HG02973 (cell line): Measurements from ENCODE around the gene SRSF8.
A peak's percentile ranks its signal among the peaks of the same experiment; 100 is the strongest.

ENCODE experiments used
- ATAC-seq: cut with Tn5 transposase; IDR thresholded peaks from one replicate; pipeline ENCODE4 v1.9.1; 2021; ENCODE audit warnings: moderate library complexity; ENCODE audit not compliant: unreplicated experiment

The SRSF8 gene

DNA sequence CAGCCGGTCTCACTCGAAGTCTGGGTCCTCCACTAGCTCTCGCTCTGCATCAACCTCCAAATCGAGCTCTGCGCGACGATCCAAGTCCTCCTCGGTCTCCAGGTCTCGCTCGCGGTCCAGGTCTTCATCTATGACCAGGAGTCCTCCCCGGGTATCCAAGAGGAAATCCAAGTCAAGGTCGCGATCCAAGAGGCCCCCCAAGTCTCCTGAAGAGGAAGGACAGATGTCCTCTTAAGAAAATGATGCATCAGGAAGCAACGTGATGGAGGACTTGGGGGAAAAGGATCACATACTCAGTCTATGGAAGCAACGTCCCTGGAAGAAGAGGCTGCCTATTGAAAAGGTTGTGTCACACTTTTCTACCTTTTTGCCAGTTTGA, 1.1 kb downstream of the SRSF8 start:
- ATAC-seq, result no peak

DNA sequence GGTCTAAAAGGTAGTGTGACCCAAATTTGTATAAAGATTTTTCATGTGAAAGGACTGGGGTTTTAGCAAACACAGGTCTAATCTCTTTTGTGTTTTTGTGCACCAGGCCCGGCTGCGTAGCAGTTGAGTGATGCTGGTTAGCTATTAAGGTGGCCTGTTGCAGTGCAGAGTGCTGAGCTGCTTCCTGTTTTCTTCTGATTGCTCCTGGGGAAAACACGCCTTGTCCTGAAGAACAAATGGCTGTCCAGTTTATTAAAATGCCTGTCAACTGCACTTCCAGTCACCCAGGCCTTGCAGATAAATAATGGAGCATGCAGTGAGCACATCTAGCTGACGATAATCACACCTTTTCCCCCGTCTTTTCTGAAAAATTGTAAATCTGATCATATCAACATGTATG, 1.8 kb downstream of the SRSF8 start:
- peak; percentile 73 for ATAC-seq

- ATAC-seq, result no peak
Measured at GRCh38 chr11:95070471-95070870, 3.8 kb downstream of the SRSF8 start.

GRCh38 chr11:95072948-95073347, 6.2 kb downstream of the SRSF8 start:
- ATAC-seq, result no peak

DNA sequence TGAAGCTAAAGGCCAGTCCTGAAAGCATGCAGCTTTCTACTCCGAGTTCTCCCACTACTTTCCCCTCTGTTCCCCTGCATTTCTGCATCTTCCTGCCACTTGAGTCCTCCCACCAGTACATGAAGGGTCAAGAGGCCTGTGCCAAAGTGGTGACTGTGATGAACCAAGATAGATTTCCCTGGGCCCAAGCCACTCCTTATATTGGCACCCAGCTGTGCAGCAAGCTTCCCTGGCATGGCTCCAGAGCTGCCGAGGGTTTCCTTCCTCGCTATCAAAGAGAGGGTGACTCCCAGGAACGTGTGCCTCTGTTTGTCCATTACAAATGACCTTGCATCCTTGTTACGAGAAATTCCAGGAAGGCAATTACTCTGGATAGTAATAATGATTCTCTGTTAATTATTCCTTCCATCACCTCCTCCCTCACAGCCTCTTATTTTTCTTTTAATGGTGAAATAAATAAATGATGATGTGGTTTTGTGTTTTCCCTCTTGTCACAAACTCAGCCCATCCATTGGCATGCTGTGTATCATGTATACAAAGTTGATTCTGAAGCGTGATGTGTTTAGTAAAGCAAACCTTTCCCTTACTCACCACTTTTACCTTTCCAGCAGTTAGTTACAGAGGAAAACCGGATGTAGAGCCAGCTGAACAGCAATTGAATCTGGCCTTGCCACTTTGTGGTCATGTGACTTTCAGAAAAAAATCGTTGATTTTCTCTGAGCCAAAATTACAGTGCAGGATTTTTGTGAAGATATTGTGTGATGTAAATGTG, 8.3 kb downstream of the SRSF8 start:
- no peak for ATAC-seq

DNA sequence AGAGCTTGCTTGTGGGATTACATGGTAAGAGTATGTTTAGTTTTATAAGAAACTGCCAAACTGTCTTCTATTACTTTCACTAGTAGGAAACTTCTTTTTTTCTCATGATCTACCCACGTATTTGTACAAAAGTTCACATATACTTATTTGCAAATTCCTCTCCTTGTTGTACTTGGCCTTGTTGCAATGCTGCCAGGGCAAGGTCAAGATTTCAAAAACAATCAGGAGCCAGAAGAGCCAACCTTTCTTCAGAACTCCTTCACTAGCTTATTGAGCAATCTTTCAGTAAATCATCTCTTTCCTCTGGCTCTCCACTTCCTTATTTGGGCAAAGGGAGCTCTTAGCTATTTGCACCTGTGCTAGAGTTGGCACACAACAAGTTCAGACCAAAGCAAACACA, 9.7 kb downstream of the SRSF8 start:
- ATAC-seq, result peak; percentile 67

DNA sequence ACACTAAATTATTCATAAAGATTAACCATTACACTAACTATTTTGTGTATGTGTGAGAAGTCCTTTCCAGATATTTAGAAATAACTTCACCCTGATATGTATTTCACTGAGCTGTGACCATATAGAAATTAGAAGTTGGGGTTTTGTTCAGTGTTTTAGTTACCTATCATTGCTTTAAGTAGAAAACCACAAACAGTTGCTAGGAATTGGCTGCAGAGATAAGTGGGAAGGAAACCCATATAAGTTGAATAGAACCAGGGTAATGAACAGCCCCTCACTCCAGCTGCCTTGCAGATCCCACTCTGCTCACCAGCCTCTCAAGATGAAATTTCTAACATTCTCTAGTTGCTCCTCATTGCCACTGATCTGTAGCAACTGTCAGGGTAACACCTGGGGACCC, 10.3 kb downstream of the SRSF8 start:
- no peak for ATAC-seq

GRCh38 chr11:95078526-95078925, 11.8 kb downstream of the SRSF8 start:
- ATAC-seq, result no peak

DNA sequence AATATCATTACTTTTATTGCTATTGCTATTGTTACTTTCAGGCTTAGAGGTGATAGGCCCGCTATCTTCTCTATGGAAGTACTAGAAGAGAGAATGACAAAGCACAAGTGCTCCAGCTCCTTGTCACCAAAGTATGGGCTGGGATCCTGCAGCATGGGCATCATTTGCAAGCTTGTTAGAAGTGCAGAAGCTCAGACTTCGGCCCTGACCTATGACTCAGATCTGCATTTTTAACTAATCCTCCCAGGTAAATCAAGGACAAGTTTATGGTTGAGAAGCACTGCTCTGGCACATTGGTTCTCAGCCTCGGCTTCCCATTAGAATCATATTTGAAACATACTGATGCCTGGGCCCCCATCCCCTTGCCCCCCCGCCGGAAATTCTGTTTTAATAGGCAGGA, 14.3 kb downstream of the SRSF8 start:
- no peak for ATAC-seq

DNA sequence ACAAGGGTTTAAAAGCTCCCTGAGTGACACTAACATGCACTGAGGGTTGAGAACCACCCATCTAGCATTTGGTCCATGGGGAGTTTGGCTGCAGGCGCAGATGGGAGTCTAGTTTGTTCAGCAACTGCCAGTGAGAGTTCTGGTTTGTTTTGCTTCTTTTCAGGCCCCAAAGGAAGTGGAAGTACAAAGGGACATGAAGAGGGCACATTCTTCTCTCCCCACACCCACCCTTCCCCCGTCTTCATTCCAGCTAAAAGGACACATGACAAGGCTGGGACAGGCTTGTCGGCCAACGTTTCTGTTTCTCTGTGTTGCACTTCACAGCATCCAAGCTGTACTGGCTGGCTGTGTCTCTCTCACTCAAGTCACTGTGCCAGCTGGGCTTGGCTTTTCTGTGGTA, 14.7 kb downstream of the SRSF8 start:
- no peak for ATAC-seq

DNA sequence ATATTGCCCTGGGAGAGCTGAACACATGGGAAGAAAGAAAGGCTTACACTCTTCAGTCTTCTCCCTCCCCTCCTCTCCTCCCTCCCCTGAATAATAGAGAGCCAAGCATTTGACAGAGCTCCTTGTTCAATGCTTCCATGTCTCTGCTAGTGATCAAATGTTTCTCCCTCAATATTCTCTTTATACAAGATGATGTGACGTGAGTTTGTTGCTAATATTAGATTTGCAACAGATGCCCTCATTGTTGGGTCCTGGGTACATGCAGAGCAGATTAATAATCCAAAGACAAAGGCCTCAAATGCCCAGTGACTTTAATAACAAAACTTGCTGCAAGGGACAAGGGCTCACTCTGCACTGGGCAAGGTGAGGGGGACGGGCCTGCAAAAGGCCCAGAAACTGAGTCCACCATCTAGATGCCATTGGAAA, 15.9 kb downstream of the SRSF8 start:
- ATAC-seq, result no peak

GRCh38 chr11:95084509-95084908, 17.8 kb downstream of the SRSF8 start:
- peak; percentile 48 for ATAC-seq

- no peak for ATAC-seq
Measured at GRCh38 chr11:95085117-95085816, 18.5 kb downstream of the SRSF8 start.

- ATAC-seq, result no peak
Measured at GRCh38 chr11:95086151-95086550, 19.4 kb downstream of the SRSF8 start.

DNA sequence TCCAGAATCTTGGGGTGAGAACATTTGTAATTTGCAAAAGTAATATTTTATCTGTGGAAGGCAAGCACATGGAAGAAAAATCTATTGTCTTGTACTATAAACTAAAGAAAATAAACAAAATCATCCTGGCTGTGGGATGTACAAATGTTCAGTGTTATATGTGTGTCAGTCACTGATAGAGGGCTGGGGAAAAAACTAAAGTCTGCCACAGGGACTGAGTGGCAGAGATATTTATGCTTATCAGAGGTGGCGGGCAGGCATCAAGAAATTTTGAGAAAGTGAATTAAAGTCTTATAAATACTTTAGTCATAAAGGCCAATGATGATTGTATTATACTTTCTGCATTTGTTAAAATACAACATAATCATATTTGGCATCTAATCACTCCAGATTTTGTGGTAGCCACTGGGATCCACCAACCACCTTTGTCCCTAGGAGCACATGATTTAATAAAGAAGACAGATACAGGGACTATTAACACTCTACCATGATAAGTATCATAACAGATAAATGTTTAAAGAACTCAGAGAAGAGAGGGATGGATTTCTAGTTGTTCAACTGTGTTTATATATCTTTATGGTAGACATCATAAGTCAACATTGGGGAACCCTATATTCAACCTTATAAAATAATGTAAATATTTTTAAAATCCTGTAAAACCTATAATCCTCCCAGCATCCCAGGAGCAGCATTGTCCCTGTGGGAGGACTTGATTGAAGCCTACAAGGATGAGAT, 20.3 kb downstream of the SRSF8 start:
- no peak for ATAC-seq

DNA sequence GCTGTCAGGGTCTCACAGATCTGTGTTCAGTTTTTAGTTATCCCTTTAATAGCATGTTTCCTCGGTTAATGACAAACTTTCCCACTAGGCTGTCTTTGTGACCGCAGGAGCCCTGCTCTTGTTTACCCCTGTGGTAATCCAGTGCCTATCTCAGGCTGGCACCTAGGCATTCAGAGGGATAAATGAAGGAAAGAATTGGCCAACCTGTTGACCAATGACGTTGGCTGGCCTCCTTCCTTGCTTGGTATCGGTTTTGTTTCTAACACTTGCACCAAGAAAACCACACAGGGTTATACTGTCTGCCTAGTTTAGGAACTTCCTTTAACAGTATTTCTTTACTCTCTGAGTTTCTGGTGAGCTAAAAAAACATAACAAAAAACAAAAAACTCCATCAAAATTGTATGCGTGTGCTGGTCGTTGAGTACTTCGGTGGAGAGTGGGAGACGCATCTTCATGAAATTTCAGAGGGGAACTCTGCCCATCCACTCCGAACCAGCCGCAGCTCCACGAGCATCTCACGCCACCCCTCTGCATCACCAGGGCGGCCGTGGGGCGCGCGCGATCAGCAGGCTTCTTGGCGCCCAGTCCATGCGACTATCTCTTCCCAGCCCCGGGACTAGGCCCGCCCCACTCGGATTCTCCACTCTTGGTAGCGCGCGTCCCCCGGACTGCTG, 22.4 kb downstream of the SRSF8 start:
- ATAC-seq, result peak; percentile 43

GRCh38 chr11:95089620-95090542, 23.2 kb downstream of the SRSF8 start, which contains the start of gene ENDOD1:
Gene ENDOD1, plus strand, starts transcription at chr11:95089846. Its CDS starts 82 bp downstream, at chr11:95089928.
- peak; percentile 90 for ATAC-seq

GRCh38 chr11:95091663-95092180, 25.0 kb downstream of the SRSF8 start:
- no peak for ATAC-seq

- no peak for ATAC-seq
Measured at GRCh38 chr11:95092549-95093324, 26.0 kb downstream of the SRSF8 start.
